GM19035 (cell line): ENCODE results near the gene DOK7.

Experiments
- ATAC-seq: cut with Tn5 transposase; IDR thresholded peaks from one replicate; pipeline ENCODE4 v1.9.1; 2021; ENCODE audit not compliant: unreplicated experiment

DOK7 gene

GRCh38 chr4:3473181-3473950 lies 10.3 kb downstream of the DOK7 start:
- ATAC-seq: no peak

- ATAC-seq: no peak
These were observed 11.1 kb downstream of the DOK7 start for GRCh38 chr4:3473996-3474765.

- no peak for ATAC-seq
These were observed 12.1 kb downstream of the DOK7 start for GRCh38 chr4:3475041-3475712.

- no peak for ATAC-seq
These were observed 12.7 kb downstream of the DOK7 start for GRCh38 chr4:3475713-3476260.

- ATAC-seq: no peak
These were observed 13.2 kb downstream of the DOK7 start for GRCh38 chr4:3476341-3476747.

- no peak for ATAC-seq
These were observed 14.0 kb downstream of the DOK7 start for GRCh38 chr4:3476936-3477749.

GRCh38 chr4:3477750-3478430 lies 14.8 kb downstream of the DOK7 start:
- ATAC-seq: no peak

GRCh38 chr4:3478446-3479357 lies 15.6 kb downstream of the DOK7 start:
- no peak for ATAC-seq

GRCh38 chr4:3479358-3480101 lies 16.4 kb downstream of the DOK7 start:
- no peak for ATAC-seq

GRCh38 chr4:3480528-3481112 lies 17.5 kb downstream of the DOK7 start:
- no peak for ATAC-seq

GRCh38 chr4:3481113-3481531 lies 18.0 kb downstream of the DOK7 start:
- no peak for ATAC-seq

- no peak for ATAC-seq
These were observed 18.8 kb downstream of the DOK7 start for GRCh38 chr4:3481783-3482393.

- no peak for ATAC-seq
These were observed 19.6 kb downstream of the DOK7 start for GRCh38 chr4:3482707-3483106.

- ATAC-seq: no peak
These were observed 20.4 kb downstream of the DOK7 start for GRCh38 chr4:3483471-3483921.

GRCh38 chr4:3484057-3484973 lies 21.2 kb downstream of the DOK7 start:
- ATAC-seq: no peak

- no peak for ATAC-seq
These were observed 22.1 kb downstream of the DOK7 start for GRCh38 chr4:3485011-3485791.
